Caco-2 (cell line): ENCODE data around the gene HSPB6. TPM values are rescaled to one million over a fixed set of nuclear protein-coding genes. Genes with fewer than 3 reads are reported as not detected.

Source experiments
- BruUV-seq: library from RNA; stranded (reverse); fragments of 400-500 nt; replicated peaks from 2 replicates; lab custom pipeline; 2021; lab: Mats Ljungman, UMichigan
- CTCF ChIA-PET: fragments of 300-600 bp; sonication (Branson Sonifier 250); formaldehyde crosslinking; loops from one replicate; lab custom pipeline; 2022; ENCODE audit warnings: antibody characterized with exemption; lab: Charles Lee
- POLR2A ChIA-PET: fragments of 300-600 bp; sonication (Branson Sonifier 250); formaldehyde crosslinking; loops from one replicate; lab custom pipeline; 2022; ENCODE audit warnings: antibody characterized with exemption; lab: Charles Lee
- DNase-seq, 2 experiments: peaks; one replicate each; pipeline versions ENCODE4 v3.0.0 to v3.0.0-alpha.2; 2020 to 2022
- H3K27me3 ChIP-seq: replicated peaks from 2 replicates; pipeline ENCODE4 v1.6.0; 2011; ENCODE audit warnings: low read length; ENCODE audit not compliant: control insufficient read depth, insufficient read depth
- H3K36me3 ChIP-seq: 2 replicates; pipeline ENCODE4 v1.5.1; 2011; ENCODE audit warnings: low read length; ENCODE audit not compliant: control insufficient read depth, insufficient read depth
- H3K4me1 ChIP-seq: fragments of 250-450 bp; sonication (Bioruptor Pico); 2 replicates; pipeline ENCODE4 v1.5.1; 2020; ENCODE audit warnings: mild to moderate bottlenecking
- H3K4me3 ChIP-seq: 2 replicates; pipeline ENCODE4 v1.5.1; 2011; ENCODE audit warnings: low read depth, mild to moderate bottlenecking, control low read depth, low read length
- H3K9me3 ChIP-seq: fragments of 250-450 bp; sonication (Bioruptor Pico); 2 replicates; pipeline ENCODE4 v1.5.1; 2020; ENCODE audit warnings: mild to moderate bottlenecking, moderate library complexity
- H3K27ac Mint-ChIP-seq: one replicate; pipeline ENCODE4 v1.8.0; 2022; ENCODE audit warnings: mixed read lengths; ENCODE audit not compliant: unreplicated experiment
- H3K27me3 Mint-ChIP-seq: one replicate; pipeline ENCODE4 v1.8.0; 2022; ENCODE audit warnings: mixed read lengths; ENCODE audit not compliant: insufficient read depth, unreplicated experiment
- H3K36me3 Mint-ChIP-seq: one replicate; pipeline ENCODE4 v1.8.0; 2022; ENCODE audit warnings: mild to moderate bottlenecking, mixed read lengths; ENCODE audit not compliant: insufficient read depth, unreplicated experiment
- H3K4me1 Mint-ChIP-seq: one replicate; pipeline ENCODE4 v1.8.0; 2022; ENCODE audit warnings: low read depth, mixed read lengths; ENCODE audit not compliant: unreplicated experiment
- H3K4me3 Mint-ChIP-seq: one replicate; pipeline ENCODE4 v1.8.0; 2022; ENCODE audit warnings: mild to moderate bottlenecking, moderate library complexity, mixed read lengths; ENCODE audit not compliant: unreplicated experiment
- H3K9me3 Mint-ChIP-seq: one replicate; pipeline ENCODE4 v1.8.0; 2022; ENCODE audit warnings: mixed read lengths; ENCODE audit not compliant: unreplicated experiment
- intact Hi-C: fragments of 100-400 bp; cut with micrococcal nuclease; formaldehyde crosslinking; loops from one replicate; pipeline ENCODE4 v1.10.0; 2022; ENCODE audit not compliant: unreplicated experiment
- total RNA-seq: library from RNA; stranded (reverse); gene quantifications from 2 replicates; pipeline ENCODE4 v1.2.3, GENCODE V29; 2022
- TF ChIP-seq, protein P1 (sequence below), 2 experiments: fragments of 200-600 bp in 1 of 2; IDR thresholded peaks; 1 replicate in 1 of 2; 2 replicates in 1 of 2; pipeline versions ENCODE4 v1.5.1 to v1.8.0; 2011 to 2022; ENCODE audit warnings: antibody characterized with exemption in 1 of 2, control low read depth in 1 of 2, inconsistent platforms in 1 of 2, low read depth in 1 of 2, low read length in 1 of 2, mild to moderate bottlenecking in 1 of 2, moderate library complexity in 1 of 2; ENCODE audit not compliant: insufficient read depth in 1 of 2, severe bottlenecking in 1 of 2, unreplicated experiment in 1 of 2

The HSPB6 gene
- total RNA-seq, 1 experiment from 2014 or later = 0.48 TPM

DNA sequence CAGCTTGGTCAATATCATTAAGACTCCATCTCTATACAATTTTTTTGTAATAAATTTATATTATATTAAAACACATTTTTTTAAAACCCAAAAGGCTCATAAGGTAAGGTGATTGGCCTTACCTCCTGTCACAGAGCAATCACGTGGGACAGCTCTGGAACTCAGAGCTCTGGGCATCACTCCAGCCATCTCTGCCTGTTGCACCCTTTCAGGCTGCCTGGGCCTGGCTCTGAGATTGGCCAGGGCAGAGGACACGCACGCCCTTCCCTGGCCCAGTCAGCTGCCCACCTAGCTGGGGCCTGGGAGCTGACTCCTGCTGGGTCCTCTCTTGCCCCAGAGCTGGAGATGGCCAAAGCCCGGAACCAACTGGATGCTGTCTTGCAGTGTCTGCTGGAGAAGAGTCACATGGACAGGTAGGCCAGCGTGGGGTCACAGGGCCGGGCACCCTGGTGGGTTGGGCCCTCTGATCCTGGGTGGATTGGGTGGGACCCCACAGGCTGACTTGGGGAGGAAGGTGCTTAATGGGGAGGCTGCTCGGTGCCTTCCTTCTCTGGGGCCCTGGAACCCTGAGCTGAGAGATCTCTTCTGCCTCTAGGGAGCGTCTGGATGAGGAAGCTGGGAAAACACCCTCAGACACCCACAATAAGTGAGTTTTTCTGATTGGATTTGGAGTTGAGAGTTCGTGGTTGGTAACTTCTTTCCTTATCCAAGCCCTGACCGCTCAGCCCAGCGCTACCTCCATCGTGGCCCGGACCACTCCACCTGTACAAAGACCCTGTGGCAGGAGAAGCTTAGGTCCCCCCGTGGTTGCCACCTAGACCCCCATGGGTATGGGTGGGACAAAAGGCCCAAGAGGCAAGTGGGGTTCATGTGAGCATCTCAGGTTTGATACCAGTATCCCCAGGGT is 4.7 kb downstream of the HSPB6 start:
- CTCF ChIA-PET = no interaction called here

DNA sequence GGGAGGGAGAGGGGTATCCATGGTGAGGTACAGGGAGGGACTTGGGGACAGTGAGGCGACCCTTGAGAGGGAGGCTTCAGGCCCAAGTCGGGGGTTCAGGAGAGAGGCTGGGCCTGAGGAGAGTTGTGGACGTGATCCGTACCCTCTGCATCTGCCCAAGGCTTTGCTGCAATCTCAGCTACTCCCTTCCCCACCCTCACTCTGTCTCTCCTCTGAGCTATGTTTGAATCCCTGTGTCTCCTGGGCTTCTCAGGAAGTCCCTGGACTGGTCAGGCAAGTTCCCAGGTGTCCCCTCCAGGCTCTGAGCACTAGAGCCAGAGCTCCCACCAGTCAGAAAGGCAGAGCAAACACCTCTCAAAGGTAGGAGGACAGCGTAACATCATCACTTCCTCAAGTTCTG is 6.7 kb downstream of the HSPB6 start:
- ChIA-PET POLR2A (no interaction called here), CTCF (interaction anchor here (0.7 kb wide), 1 partner anchor 70 kb away, joined by 6 read pairs; no protein-coding TSS in a partner anchor)
- H3K36me3 ChIP-seq = no peaks in the 10 kb centered on the region
- no peak for DNase-seq
- Mint-ChIP-seq H3K4me3 (peak overlapping the region; percentile 89), H3K4me1 (peaks cover 18% of the 10 kb centered on the region), H3K9me3 (no peaks in the 10 kb centered on the region), H3K27me3 (no peaks in the 10 kb centered on the region), H3K36me3 (peaks cover 32% of the 10 kb centered on the region), H3K27ac (no peak overlapping the region)
- H3K4me3 ChIP-seq = no peak overlapping the region
- intact Hi-C loops = no loop called here
- no TSS peak for BruUV-seq
- H3K4me1 ChIP-seq = peaks cover 3% of the 10 kb centered on the region; the same call in 1 of the 2 replicates
- H3K27me3 ChIP-seq = no peaks in the 10 kb centered on the region
- TF ChIP-seq, protein P1, sequence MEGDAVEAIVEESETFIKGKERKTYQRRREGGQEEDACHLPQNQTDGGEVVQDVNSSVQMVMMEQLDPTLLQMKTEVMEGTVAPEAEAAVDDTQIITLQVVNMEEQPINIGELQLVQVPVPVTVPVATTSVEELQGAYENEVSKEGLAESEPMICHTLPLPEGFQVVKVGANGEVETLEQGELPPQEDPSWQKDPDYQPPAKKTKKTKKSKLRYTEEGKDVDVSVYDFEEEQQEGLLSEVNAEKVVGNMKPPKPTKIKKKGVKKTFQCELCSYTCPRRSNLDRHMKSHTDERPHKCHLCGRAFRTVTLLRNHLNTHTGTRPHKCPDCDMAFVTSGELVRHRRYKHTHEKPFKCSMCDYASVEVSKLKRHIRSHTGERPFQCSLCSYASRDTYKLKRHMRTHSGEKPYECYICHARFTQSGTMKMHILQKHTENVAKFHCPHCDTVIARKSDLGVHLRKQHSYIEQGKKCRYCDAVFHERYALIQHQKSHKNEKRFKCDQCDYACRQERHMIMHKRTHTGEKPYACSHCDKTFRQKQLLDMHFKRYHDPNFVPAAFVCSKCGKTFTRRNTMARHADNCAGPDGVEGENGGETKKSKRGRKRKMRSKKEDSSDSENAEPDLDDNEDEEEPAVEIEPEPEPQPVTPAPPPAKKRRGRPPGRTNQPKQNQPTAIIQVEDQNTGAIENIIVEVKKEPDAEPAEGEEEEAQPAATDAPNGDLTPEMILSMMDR (IDR thresholded peaks at IDR 0.05; ENCODE audit: insufficient read depth in 1 of 2, low read depth in 1 of 2, low read length in 1 of 2, severe bottlenecking in 1 of 2, unreplicated experiment in 1 of 2) = no peak
- H3K9me3 ChIP-seq = no peaks in the 10 kb centered on the region

More for the DNA sequence above, 4.7 kb downstream of the HSPB6 start:
- H3K27me3 ChIP-seq = no peaks in the 10 kb centered on the region
- H3K9me3 Mint-ChIP-seq = no peaks in the 10 kb centered on the region
- no peaks in the 10 kb centered on the region for H3K27me3 Mint-ChIP-seq
- POLR2A ChIA-PET = interaction anchor here (0.5 kb wide), 1 partner anchor 68 kb away, joined by 3 read pairs; no protein-coding TSS in a partner anchor
- no peak overlapping the region for H3K4me3 ChIP-seq
- DNase-seq = no peak
- no peak overlapping the region for H3K27ac Mint-ChIP-seq
- H3K4me1 Mint-ChIP-seq = peaks cover 24% of the 10 kb centered on the region
- H3K9me3 ChIP-seq = no peaks in the 10 kb centered on the region
- H3K36me3 ChIP-seq = no peaks in the 10 kb centered on the region
- TF ChIP-seq, protein P1 (IDR thresholded peaks at IDR 0.05; ENCODE audit: insufficient read depth in 1 of 2, low read depth in 1 of 2, low read length in 1 of 2, severe bottlenecking in 1 of 2, unreplicated experiment in 1 of 2) = no peak
- no TSS peak for BruUV-seq
- H3K36me3 Mint-ChIP-seq = peaks cover 34% of the 10 kb centered on the region
- H3K4me3 Mint-ChIP-seq = no peak overlapping the region
- H3K4me1 ChIP-seq = peaks cover 6% of the 10 kb centered on the region
- intact Hi-C loops = no loop called here
